Esophagus squamous epithelium (tissue), 5 donors: ENCODE measurements around the gene CREB5. TPM values are rescaled to one million over a fixed set of nuclear protein-coding genes. Genes with fewer than 3 reads are reported as not detected.
"Not testable (repeated sequence)": the region's sequence is repeated elsewhere in the genome, so short reads cannot be mapped to it uniquely, and the experiment has no call there.

Experiments
- DNase-seq: peaks from one replicate; lab custom pipeline; 2025; lab: John Stamatoyannopoulos, UW
- H3K27ac ChIP-seq, 4 donors: fragments of 200-600 bp; sonication (generic); one replicate each; pipeline ENCODE4 v1.5.1; 2016 to 2019; ENCODE audit warnings: mild to moderate bottlenecking in 1 of 4
- H3K27me3 ChIP-seq, 4 donors: fragments of 200-600 bp; sonication (generic); 1 replicate in 3 of 4; 2 replicates in 1 of 4; pipeline versions ENCODE4 v1.5.1 to v1.6.0; 2017 to 2021; ENCODE audit warnings: antibody characterized with exemption in 1 of 4
- H3K36me3 ChIP-seq, 3 donors: fragments of 200-600 bp; sonication (generic); one replicate each; pipeline ENCODE4 v1.5.1; 2016 to 2019
- H3K4me1 ChIP-seq, 3 donors: fragments of 200-600 bp; sonication (generic); one replicate each; pipeline ENCODE4 v1.5.1; 2017 to 2019
- H3K4me3 ChIP-seq, 4 donors: fragments of 200-600 bp; sonication (generic); 1 replicate in 3 of 4; 2 replicates in 1 of 4; pipeline ENCODE4 v1.5.1; 2016 to 2019; ENCODE audit warnings: mild to moderate bottlenecking in 2 of 4, moderate library complexity in 1 of 4
- H3K9me3 ChIP-seq, 3 donors: fragments of 200-600 bp; sonication (generic); one replicate each; pipeline ENCODE4 v1.5.1; 2016 to 2019
- POLR2A ChIP-seq, 4 donors: fragments of 450-650 bp; IDR thresholded peaks; one replicate each; pipeline ENCODE4 v1.6.1; 2017; ENCODE audit warnings: antibody characterized with exemption in 4 of 4, mild to moderate bottlenecking in 4 of 4, moderate library complexity in 3 of 4
- WGBS, 2 donors: methylation state at CpG; one replicate each; pipeline ENCODE4 v1.1.5; 2018; 5-methylcytosine and 5-hydroxymethylcytosine counted together
- intact Hi-C: fragments of 100-400 bp; cut with DNase I; formaldehyde crosslinking; loops from one replicate; pipeline ENCODE4 v1.15.0; 2022
- total RNA-seq, 4 donors: library from RNA; depleted of rRNA; stranded (reverse); fragments of >200 nt; gene quantifications; one replicate each; pipeline ENCODE4 v1.1.0, GENCODE V29; 2016
- TF ChIP-seq, protein P1 (sequence below), 6 experiments: fragments of 450-650 bp in 4 of 6; fragments of 200-600 bp in 2 of 6; sonication (generic) in 2 of 6; IDR thresholded peaks; one replicate each; pipeline ENCODE4 v1.5.1; 2016 to 2019; ENCODE audit warnings: antibody characterized with exemption in 6 of 6, mild to moderate bottlenecking in 4 of 6, moderate library complexity in 4 of 6
- donor health status: DM: yes; HTN: yes; CAD: no.

The CREB5 gene
- total RNA-seq, 4 donors from 2014 or later: 0.30 to 5.0 (median 2.2) TPM

DNA sequence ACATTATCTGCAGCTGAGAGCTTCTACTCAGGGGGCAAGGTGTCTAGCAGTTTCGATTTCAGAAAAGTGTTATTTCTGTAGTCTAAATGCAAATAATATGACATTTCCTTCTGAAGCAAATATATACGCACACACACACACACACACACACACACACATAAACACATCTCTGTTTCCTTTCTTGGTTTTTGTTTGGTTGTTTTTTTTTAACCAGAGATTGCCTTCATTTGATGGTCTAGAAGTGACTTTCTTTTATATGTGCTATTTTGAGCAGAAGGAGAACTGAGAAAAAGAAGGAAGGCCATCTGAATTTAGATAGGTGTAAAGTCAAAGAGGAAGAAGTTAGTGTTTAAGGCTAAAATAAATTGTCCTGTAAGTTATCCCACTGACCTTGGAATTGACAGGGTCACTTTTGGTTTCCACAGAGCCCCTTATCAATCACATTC, 403.6 kb downstream of the CREB5 start:
- H3K4me1 ChIP-seq: peaks cover 0 to 8% (median 8%) of the 10 kb centered on the region in 3 donors
- WGBS, 2 donors: 61 to 70% methylated on average over 2 of the region's 2 CpGs
- H3K27me3 ChIP-seq: no peaks in the 10 kb centered on the region
- intact Hi-C loops: no loop called here
- no peak for DNase-seq
- no peaks in the 10 kb centered on the region for H3K36me3 ChIP-seq
- no peak overlapping the region for H3K4me3 ChIP-seq
- TF ChIP-seq POLR2A (IDR thresholded peaks at IDR 0.05): no peak
- TF ChIP-seq, protein P1, sequence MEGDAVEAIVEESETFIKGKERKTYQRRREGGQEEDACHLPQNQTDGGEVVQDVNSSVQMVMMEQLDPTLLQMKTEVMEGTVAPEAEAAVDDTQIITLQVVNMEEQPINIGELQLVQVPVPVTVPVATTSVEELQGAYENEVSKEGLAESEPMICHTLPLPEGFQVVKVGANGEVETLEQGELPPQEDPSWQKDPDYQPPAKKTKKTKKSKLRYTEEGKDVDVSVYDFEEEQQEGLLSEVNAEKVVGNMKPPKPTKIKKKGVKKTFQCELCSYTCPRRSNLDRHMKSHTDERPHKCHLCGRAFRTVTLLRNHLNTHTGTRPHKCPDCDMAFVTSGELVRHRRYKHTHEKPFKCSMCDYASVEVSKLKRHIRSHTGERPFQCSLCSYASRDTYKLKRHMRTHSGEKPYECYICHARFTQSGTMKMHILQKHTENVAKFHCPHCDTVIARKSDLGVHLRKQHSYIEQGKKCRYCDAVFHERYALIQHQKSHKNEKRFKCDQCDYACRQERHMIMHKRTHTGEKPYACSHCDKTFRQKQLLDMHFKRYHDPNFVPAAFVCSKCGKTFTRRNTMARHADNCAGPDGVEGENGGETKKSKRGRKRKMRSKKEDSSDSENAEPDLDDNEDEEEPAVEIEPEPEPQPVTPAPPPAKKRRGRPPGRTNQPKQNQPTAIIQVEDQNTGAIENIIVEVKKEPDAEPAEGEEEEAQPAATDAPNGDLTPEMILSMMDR (IDR thresholded peaks at IDR 0.05): no peak
- no peak overlapping the region for H3K27ac ChIP-seq
- H3K9me3 ChIP-seq: no peaks in the 10 kb centered on the region

DNA sequence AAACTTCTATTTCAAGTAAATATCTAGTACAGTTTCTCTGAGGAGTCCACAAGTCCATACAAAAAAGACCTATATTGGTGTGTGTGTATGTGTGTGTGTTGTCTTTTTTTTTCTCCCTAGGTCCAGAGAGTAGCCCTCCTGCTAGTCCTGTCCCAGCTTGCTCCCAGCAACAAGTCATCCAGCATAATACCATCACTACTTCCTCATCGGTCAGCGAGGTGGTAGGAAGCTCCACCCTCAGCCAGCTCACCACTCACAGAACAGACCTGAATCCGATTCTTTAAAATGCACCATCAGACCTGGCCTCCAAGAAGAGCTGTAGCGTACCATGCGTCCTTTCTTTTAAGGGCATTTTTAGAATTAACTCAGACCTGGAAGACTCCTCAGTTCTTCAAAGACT, 406.7 kb downstream of the CREB5 start:
- Histone ChIP-seq H3K27ac (no peak overlapping the region), H3K36me3 (no peaks in the 10 kb centered on the region), H3K27me3 (no peaks in the 10 kb centered on the region), H3K4me3 (no peak overlapping the region), H3K4me1 (peaks cover 0 to 2% (median 0%) of the 10 kb centered on the region in 3 donors), H3K9me3 (no peaks in the 10 kb centered on the region)
- intact Hi-C loops: no loop called here
- TF ChIP-seq POLR2A (IDR thresholded peaks at IDR 0.05): no peak
- TF ChIP-seq, protein P1 (IDR thresholded peaks at IDR 0.05): no peak
- WGBS, 2 donors: 79 to 83% methylated on average over 5 of the region's 5 CpGs
- DNase-seq: no peak

DNA sequence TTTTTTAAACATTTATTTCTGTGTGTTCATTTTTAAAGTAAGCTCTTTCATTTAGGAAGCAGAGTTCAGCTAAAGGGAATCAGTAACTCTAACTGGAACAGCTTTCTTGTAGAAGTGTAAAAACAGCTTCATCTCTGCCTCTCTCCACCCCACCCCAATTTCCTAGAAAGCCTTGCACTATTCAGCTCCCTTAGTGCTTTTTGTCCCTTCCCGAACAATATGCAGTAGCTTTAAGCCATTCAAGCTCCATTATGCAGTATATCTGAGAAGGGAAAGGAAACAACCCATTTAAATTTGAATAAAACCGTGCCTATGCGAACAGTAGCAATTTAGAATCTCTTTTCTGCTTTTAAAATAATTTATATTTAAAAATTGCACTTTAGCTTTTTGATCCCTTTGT, 411.3 kb downstream of the CREB5 start:
- H3K27me3 ChIP-seq: no peaks in the 10 kb centered on the region
- intact Hi-C loops: no loop called here
- WGBS, 2 donors: 85 to 89% methylated on average over 3 of the region's 3 CpGs
- TF ChIP-seq POLR2A (IDR thresholded peaks at IDR 0.05): no peak
- TF ChIP-seq, protein P1 (IDR thresholded peaks at IDR 0.05): no peak
- no peak overlapping the region for H3K4me3 ChIP-seq
- no peaks in the 10 kb centered on the region for H3K4me1 ChIP-seq
- no peak overlapping the region for H3K27ac ChIP-seq
- no peaks in the 10 kb centered on the region for H3K9me3 ChIP-seq
- DNase-seq: no peak
- no peaks in the 10 kb centered on the region for H3K36me3 ChIP-seq

GRCh38 chr7:28825817-28826448, 413.6 kb downstream of the CREB5 start:
- WGBS, 2 donors: 78 to 90% methylated on average over 8 of the region's 8 CpGs
- H3K4me1 ChIP-seq, DNase-seq, H3K27me3 ChIP-seq, intact Hi-C loops, H3K9me3 ChIP-seq, H3K36me3 ChIP-seq, H3K4me3 ChIP-seq, H3K27ac ChIP-seq: not testable (repeated sequence)

GRCh38 chr7:28830846-28831245, 418.5 kb downstream of the CREB5 start:
- Histone ChIP-seq H3K4me3 (no peak overlapping the region), H3K36me3 (no peaks in the 10 kb centered on the region), H3K4me1 (no peaks in the 10 kb centered on the region), H3K27ac (no peak overlapping the region), H3K9me3 (no peaks in the 10 kb centered on the region), H3K27me3 (no peaks in the 10 kb centered on the region)
- no peak for TF ChIP-seq POLR2A (IDR thresholded peaks at IDR 0.05)
- 44 to 50% methylated on average over 1 of the region's 1 CpG for WGBS, 2 donors
- intact Hi-C loops: no loop called here
- no peak for DNase-seq

GRCh38 chr7:28832669-28833068, 420.4 kb downstream of the CREB5 start:
- no peak overlapping the region for H3K4me3 ChIP-seq
- H3K27ac ChIP-seq: no peak overlapping the region
- H3K9me3 ChIP-seq: no peaks in the 10 kb centered on the region
- no peaks in the 10 kb centered on the region for H3K27me3 ChIP-seq
- no peak for TF ChIP-seq POLR2A (IDR thresholded peaks at IDR 0.05)
- TF ChIP-seq, protein P1 (IDR thresholded peaks at IDR 0.05): no peak
- intact Hi-C loops: no loop called here
- no peaks in the 10 kb centered on the region for H3K4me1 ChIP-seq
- no peak for DNase-seq
- WGBS, 2 donors: 90% methylated on average over 3 of the region's 3 CpGs; no CpG with 5 or more reads in 1 of the 2 donors
- no peaks in the 10 kb centered on the region for H3K36me3 ChIP-seq
